Loucy (cell line): ENCODE measurements around the gene RPL5.

Source experiments
- EZH2phosphoT487 ChIP-seq: fragments of 200-600 bp; IDR thresholded peaks from 2 replicates; pipeline ENCODE4 v1.6.1; 2018; ENCODE audit warnings: antibody characterized with exemption, mild to moderate bottlenecking, moderate library complexity, borderline replicate concordance
- TF ChIP-seq, protein P1 (sequence below): fragments of 200-600 bp; sonication (generic); conservative IDR thresholded peaks from 2 replicates; pipeline ENCODE4 v1.5.1; 2014; ENCODE audit warnings: mild to moderate bottlenecking, antibody characterized with exemption, low read length

DNA sequence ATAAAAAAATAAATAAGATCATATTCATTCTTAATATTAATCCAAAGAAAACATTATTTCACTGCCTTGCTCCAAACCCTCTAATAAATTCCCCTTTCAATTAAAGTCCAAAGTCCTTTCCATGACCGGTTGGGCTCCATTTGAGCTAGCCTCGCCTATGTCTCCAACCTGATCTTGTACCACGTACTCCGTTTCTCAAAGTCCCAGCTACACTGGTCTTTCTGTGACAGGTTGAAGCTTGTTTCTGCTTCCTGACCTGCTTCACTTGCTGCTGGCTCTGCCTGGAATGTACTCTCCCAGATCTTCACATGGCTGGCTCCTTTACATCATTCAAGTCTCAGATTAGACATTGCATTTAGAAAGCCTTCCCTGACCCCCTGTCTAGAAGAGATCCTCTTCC, 16.4 kb downstream of the RPL5 start:
- TF ChIP-seq, protein P1, sequence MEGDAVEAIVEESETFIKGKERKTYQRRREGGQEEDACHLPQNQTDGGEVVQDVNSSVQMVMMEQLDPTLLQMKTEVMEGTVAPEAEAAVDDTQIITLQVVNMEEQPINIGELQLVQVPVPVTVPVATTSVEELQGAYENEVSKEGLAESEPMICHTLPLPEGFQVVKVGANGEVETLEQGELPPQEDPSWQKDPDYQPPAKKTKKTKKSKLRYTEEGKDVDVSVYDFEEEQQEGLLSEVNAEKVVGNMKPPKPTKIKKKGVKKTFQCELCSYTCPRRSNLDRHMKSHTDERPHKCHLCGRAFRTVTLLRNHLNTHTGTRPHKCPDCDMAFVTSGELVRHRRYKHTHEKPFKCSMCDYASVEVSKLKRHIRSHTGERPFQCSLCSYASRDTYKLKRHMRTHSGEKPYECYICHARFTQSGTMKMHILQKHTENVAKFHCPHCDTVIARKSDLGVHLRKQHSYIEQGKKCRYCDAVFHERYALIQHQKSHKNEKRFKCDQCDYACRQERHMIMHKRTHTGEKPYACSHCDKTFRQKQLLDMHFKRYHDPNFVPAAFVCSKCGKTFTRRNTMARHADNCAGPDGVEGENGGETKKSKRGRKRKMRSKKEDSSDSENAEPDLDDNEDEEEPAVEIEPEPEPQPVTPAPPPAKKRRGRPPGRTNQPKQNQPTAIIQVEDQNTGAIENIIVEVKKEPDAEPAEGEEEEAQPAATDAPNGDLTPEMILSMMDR, result no peak
- TF ChIP-seq EZH2phosphoT487, result no peak
